ENCODE results near the gene TCF4.

Gene TCF4

GRCh38 chr18:55402731-55403405 is 185.1 kb downstream of the TCF4 start:
- no peak for TF ChIP-seq CTCF (IDR thresholded peaks at IDR 0.05)

GRCh38 chr18:55401638-55402191 is 186.3 kb downstream of the TCF4 start:
- no peak for TF ChIP-seq CTCF (IDR thresholded peaks at IDR 0.05)

GRCh38 chr18:55400590-55401541 is 187.1 kb downstream of the TCF4 start:
- TF ChIP-seq CTCF (IDR thresholded peaks at IDR 0.05) = no peak

GRCh38 chr18:55400081-55400480 is 187.9 kb downstream of the TCF4 start:
- TF ChIP-seq CTCF (IDR thresholded peaks at IDR 0.05) = no peak

- no peak for TF ChIP-seq CTCF (IDR thresholded peaks at IDR 0.05)
Observed at GRCh38 chr18:55398858-55399257, 189.1 kb downstream of the TCF4 start.

- no peak for TF ChIP-seq CTCF (IDR thresholded peaks at IDR 0.05)
Observed at GRCh38 chr18:55396979-55397378, 191.0 kb downstream of the TCF4 start.

GRCh38 chr18:55396267-55396905 is 191.6 kb downstream of the TCF4 start:
- no peak for TF ChIP-seq CTCF (IDR thresholded peaks at IDR 0.05)

All from LNCAP (cell line).